Hair follicle dermal papilla cell (primary cell): Measurements from ENCODE around the gene ALG3. TPM values are rescaled to one million over a fixed set of nuclear protein-coding genes. Genes with fewer than 3 reads are reported as not detected.

Source experiments
- small RNA-seq: library from RNA; depleted of rRNA; stranded (forward); fragments of <200 nt; gene quantifications from one replicate; pipeline ENCODE3, GENCODE V24; 2012
- total RNA-seq: library from RNA; depleted of rRNA; stranded (reverse); fragments of >200 nt; gene quantifications from 2 replicates; pipeline ENCODE4 v1.2.3, GENCODE V29; 2012

The ALG3 gene
- 25.5 and 28.2 TPM in 2 replicates for total RNA-seq

GRCh38 chr3:184248454-184249411, at the start of gene ALG3:
ALG3 (minus strand) TSS chr3:184248962; CDS start chr3:184248940, 22 bp downstream.

GRCh38 chr3:184275961-184276910, 27.5 kb upstream of the ALG3 start, which contains the start of gene ECE2:
ECE2 (plus strand) TSS chr3:184276022; CDS start chr3:184276154, 132 bp downstream.

GRCh38 chr3:184261270-184261853, 12.6 kb upstream of the ALG3 start, which contains the start of gene CAMK2N2:
CAMK2N2 (minus strand) TSS chr3:184261553; CDS start chr3:184261285, 268 bp downstream.

GRCh38 chr3:184249412-184250166, 827 bp upstream of the ALG3 start, which contains the start of gene EEF1AKMT4:
EEF1AKMT4 (plus strand) TSS chr3:184249672; CDS start chr3:184249695, 23 bp downstream.

GRCh38 chr3:184229394-184230080, 19.2 kb downstream of the ALG3 start, which contains the start of gene VWA5B2:
VWA5B2 (plus strand) TSS chr3:184229585; CDS start chr3:184230529, 944 bp downstream.

Small RNA genes within 50 kb of the gene (small RNA-seq; reads per million reads assigned to genes)
- gene MIR1224: not detected

Other genes starting within 250 kb of the ALG3 start
- 13.0 and 20.6 TPM in 2 replicates for gene ABCC5, start 231.1 kb downstream of the ALG3 start, total RNA-seq
- gene HTR3D, start 217.2 kb downstream of the ALG3 start, total RNA-seq: not detected in 2 replicates
- gene HTR3C, start 195.9 kb downstream of the ALG3 start, total RNA-seq: not detected in 2 replicates
- not detected in 2 replicates for gene HTR3E, start 151.9 kb downstream of the ALG3 start, total RNA-seq
- 27.7 and 34.7 TPM in 2 replicates for gene EIF2B5, start 113.6 kb downstream of the ALG3 start, total RNA-seq
- gene DVL3, start 93.6 kb downstream of the ALG3 start, total RNA-seq: 38.9 and 48.4 TPM in 2 replicates
- gene AP2M1, start 74.1 kb downstream of the ALG3 start, total RNA-seq: 352 and 438 TPM in 2 replicates
- 43.1 and 51.6 TPM in 2 replicates for gene ABCF3, start 62.8 kb downstream of the ALG3 start, total RNA-seq
- not detected in 2 replicates for gene VWA5B2, start 19.4 kb downstream of the ALG3 start, total RNA-seq
- 4.7 TPM in 2 replicates for gene EEF1AKMT4, start 710 bp upstream of the ALG3 start, total RNA-seq
- 0.16 TPM in 1 of 2 replicates, not detected in the other for gene CAMK2N2, start 12.6 kb upstream of the ALG3 start, total RNA-seq
- gene ECE2, start 27.1 kb upstream of the ALG3 start, total RNA-seq: not detected in 2 replicates
- 213 and 248 TPM in 2 replicates for gene PSMD2, start 50.3 kb upstream of the ALG3 start, total RNA-seq
- 274 and 300 TPM in 2 replicates for gene EIF4G1, start 65.6 kb upstream of the ALG3 start, total RNA-seq
- 10.0 and 11.4 TPM in 2 replicates for gene FAM131A, start 88.6 kb upstream of the ALG3 start, total RNA-seq
- 3.8 and 5.2 TPM in 2 replicates for gene CLCN2, start 112.6 kb upstream of the ALG3 start, total RNA-seq
- gene POLR2H, start 112.7 kb upstream of the ALG3 start, total RNA-seq: 35.4 and 42.9 TPM in 2 replicates
- gene THPO, start 129.2 kb upstream of the ALG3 start, total RNA-seq: 0.12 TPM in 1 of 2 replicates, not detected in the other
- 0.36 and 0.65 TPM in 2 replicates for gene CHRD, start 131.1 kb upstream of the ALG3 start, total RNA-seq